CD4-positive, CD25-positive, alpha-beta regulatory T cell (primary cell): Measurements from ENCODE around the gene C19orf85. TPM values are rescaled to one million over a fixed set of nuclear protein-coding genes. Genes with fewer than 3 reads are reported as not detected.
"Not testable (repeated sequence)": the region's sequence is repeated elsewhere in the genome, so short reads cannot be mapped to it uniquely, and the experiment has no call there.

ENCODE experiments used
- ATAC-seq, 2 donors: fragments of 150-1000 bp; cut with Tn5 transposase; one replicate each; pipeline ENCODE4 v1.10.0; 2021; ENCODE audit warnings: low read depth in 2 of 2, moderate number of reproducible peaks in 2 of 2, moderate library complexity in 1 of 2
- DNase-seq, 3 donors: peaks; one replicate each; pipeline versions ENCODE4 v3.0.0 to v3.0.0-alpha.2; 2012 to 2022; ENCODE audit warnings: mixed read lengths in 1 of 3
- H3K27ac ChIP-seq: one replicate; pipeline ENCODE4 v1.7.0; 2013; ENCODE audit warnings: mild to moderate bottlenecking, low read length; ENCODE audit not compliant: insufficient read depth, poor library complexity, severe bottlenecking
- H3K27me3 ChIP-seq: one replicate; pipeline ENCODE4 v1.7.0; 2013; ENCODE audit warnings: low read length; ENCODE audit not compliant: control insufficient read depth, insufficient read depth
- H3K36me3 ChIP-seq: one replicate; pipeline ENCODE4 v1.7.0; 2013; ENCODE audit warnings: mild to moderate bottlenecking, low read length, moderate library complexity; ENCODE audit not compliant: control insufficient read depth, insufficient read depth
- H3K4me1 ChIP-seq: 2 replicates; pipeline ENCODE4 v1.7.0; 2013; ENCODE audit warnings: mild to moderate bottlenecking, low read length; ENCODE audit not compliant: insufficient read depth, control insufficient read depth, poor library complexity, severe bottlenecking
- H3K4me3 ChIP-seq: one replicate; pipeline ENCODE4 v1.7.0; 2013; ENCODE audit warnings: low read depth, mild to moderate bottlenecking, low read length, moderate library complexity
- H3K9me3 ChIP-seq, 2 experiments: 1 replicate in 1 of 2; 2 replicates in 1 of 2; pipeline ENCODE4 v1.7.0; 2013; ENCODE audit warnings: low read length in 2 of 2, mild to moderate bottlenecking in 1 of 2, moderate library complexity in 1 of 2; ENCODE audit not compliant: control insufficient read depth in 2 of 2
- H3K27ac Mint-ChIP-seq, 3 donors: one replicate each; pipeline ENCODE4 v1.8.0; 2020 to 2022; ENCODE audit warnings: mild to moderate bottlenecking in 3 of 3, mixed read lengths in 3 of 3, moderate library complexity in 2 of 3
- H3K27me3 Mint-ChIP-seq: one replicate; pipeline ENCODE4 v1.8.0; 2022; ENCODE audit warnings: mild to moderate bottlenecking, mixed read lengths
- H3K36me3 Mint-ChIP-seq: one replicate; pipeline ENCODE4 v1.8.0; 2020; ENCODE audit warnings: mixed read lengths
- H3K4me1 Mint-ChIP-seq, 4 donors: one replicate each; pipeline ENCODE4 v1.8.0; 2020 to 2022; ENCODE audit warnings: mixed read lengths in 4 of 4, mild to moderate bottlenecking in 1 of 4
- H3K4me3 Mint-ChIP-seq, 4 donors: one replicate each; pipeline ENCODE4 v1.8.0; 2020 to 2022; ENCODE audit warnings: mild to moderate bottlenecking in 4 of 4, mixed read lengths in 4 of 4, moderate library complexity in 3 of 4
- H3K9me3 Mint-ChIP-seq, 7 donors: one replicate each; pipeline ENCODE4 v1.8.0; 2020 to 2022; ENCODE audit warnings: mixed read lengths in 7 of 7, mild to moderate bottlenecking in 3 of 7, moderate library complexity in 2 of 7
- polyA plus RNA-seq, 4 donors: library from polyadenylated mRNA; unstranded; fragments of 300-500 nt; fragmentation: Illumina TruSeq; gene quantifications; one replicate each; pipeline ENCODE4 v1.2.3, GENCODE V29; 2021
- total RNA-seq: library from RNA; stranded (reverse); gene quantifications from one replicate; pipeline ENCODE4 v1.2.3, GENCODE V29; 2022

The C19orf85 gene
- total and polyA plus RNA-seq, 5 donors from 2014 or later, result not detected

DNA sequence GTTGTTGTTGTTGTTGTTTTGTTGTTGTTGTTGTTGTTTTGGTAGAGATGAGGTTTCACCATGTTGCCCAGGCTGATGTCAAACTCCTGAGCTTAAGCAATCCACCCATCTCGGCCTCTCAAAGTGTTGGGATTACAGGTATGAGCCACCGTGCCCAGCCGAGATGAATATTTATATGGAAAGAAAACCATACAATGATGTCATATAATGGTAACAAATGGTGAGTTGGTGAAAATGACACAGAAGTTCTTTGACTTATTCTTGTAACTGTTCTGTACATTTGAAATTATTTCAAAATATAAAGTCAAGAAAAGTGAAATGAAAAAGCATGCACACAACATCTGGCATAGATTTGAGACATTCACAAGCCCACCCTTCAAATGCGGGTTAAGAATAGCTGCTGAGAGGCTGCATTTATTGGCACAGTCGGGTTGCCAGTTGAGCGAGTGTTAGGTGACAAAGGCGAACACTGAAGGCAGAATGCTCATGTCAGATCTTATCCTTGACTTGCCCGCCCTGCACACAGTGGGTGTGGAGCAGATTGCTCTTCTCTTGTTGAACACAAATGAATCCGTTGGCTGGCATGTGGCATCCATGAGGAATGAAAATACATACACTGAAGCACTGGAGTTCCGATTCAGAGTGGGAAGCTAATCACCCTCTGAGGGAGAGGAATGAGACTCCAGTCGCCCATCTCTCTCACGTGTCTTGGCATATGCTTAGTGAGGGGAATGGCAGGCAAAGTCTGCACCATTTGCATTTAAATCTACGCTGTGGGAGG is 41.1 kb downstream of the C19orf85 start:
- Mint-ChIP-seq H3K4me3 (no peak overlapping the region), H3K9me3 (peaks cover 0 to 2% (median 0%) of the 10 kb centered on the region in 7 donors), H3K36me3 (no peaks in the 10 kb centered on the region), H3K27ac (no peak overlapping the region), H3K27me3 (peaks cover 18% of the 10 kb centered on the region), H3K4me1 (peaks cover 0 to 17% (median 5%) of the 10 kb centered on the region in 4 donors)
- Histone ChIP-seq H3K4me3 (no peak overlapping the region), H3K27me3 (peaks cover 2% of the 10 kb centered on the region), H3K27ac (no peak overlapping the region), H3K4me1 (peaks cover 9% of the 10 kb centered on the region), H3K9me3 (no peaks in the 10 kb centered on the region), H3K36me3 (no peaks in the 10 kb centered on the region)
- DNase-seq (no peak), ATAC-seq (no peak)

DNA sequence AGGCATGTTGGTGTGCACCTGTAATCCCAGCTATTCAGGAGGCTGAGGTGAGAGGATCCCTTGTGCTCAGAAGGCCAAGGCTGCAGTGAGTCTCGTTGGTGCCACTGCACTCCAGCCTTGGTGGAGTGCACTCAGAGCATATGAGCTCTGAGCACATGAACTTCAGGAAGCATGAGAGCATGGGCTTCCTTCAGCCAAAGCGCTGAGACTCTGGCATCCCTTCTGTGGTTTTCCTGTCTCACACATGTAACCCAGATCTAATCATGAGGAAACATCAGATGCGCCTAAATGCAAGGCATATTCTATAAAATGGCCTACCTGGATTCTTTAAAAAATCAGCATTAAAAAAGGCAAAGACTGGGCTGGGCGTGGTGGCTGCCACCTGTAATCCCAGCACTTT is 43.3 kb downstream of the C19orf85 start:
- not testable (repeated sequence) for H3K27me3 ChIP-seq, H3K36me3 ChIP-seq, H3K9me3 Mint-ChIP-seq, H3K36me3 Mint-ChIP-seq, H3K4me1 ChIP-seq, H3K4me3 ChIP-seq, H3K27ac ChIP-seq, H3K9me3 ChIP-seq
- peak in 1 of 2 donors; percentile 60 for ATAC-seq
- Mint-ChIP-seq H3K27ac (peak overlapping the region in 1 of 3 donors; percentile 38), H3K4me3 (peak overlapping the region in 2 of 4 donors; percentile 26 to 63), H3K27me3 (peaks cover 20% of the 10 kb centered on the region), H3K4me1 (peaks cover 0 to 21% (median 5%) of the 10 kb centered on the region in 4 donors)
- peak in 1 of 3 donors; percentile 34 for DNase-seq

DNA sequence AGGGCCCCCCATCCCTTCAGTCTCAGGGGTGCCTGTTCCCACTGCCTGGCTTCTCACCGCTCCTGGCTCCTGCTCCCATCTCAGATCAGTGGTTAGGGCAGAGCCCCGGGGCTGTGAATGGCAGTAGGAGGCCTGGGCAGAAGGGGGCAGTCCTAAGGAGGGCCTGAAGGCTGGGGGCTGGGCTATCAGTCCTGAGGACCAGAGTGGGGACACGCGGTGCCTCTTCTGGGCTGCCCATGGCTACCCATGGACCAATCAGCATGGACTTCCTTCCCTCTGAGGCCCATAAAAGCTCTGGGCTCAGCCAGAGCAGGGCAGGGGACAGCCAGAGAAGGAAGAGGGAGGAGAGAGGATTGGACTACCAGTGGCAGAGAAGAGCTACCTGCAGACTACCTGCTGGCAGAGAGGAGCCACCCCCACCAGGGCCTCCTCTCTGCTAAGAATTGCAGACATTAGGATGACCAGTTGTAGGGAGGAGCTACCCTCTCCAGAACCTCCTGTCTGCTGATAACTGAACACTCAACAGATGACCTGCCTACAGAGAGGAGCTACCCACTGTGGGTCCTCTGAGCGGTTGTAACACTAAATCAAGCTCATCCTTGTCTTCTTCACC is 44.8 kb downstream of the C19orf85 start:
- peaks cover 9% of the 10 kb centered on the region for H3K4me1 ChIP-seq
- H3K27ac Mint-ChIP-seq, result no peak overlapping the region
- H3K4me3 Mint-ChIP-seq, result no peak overlapping the region
- H3K9me3 ChIP-seq, result no peaks in the 10 kb centered on the region
- peaks cover 21% of the 10 kb centered on the region for H3K27me3 Mint-ChIP-seq
- no peak overlapping the region for H3K27ac ChIP-seq
- H3K9me3 Mint-ChIP-seq, result peaks cover 0 to 1% (median 0%) of the 10 kb centered on the region in 7 donors
- no peaks in the 10 kb centered on the region for H3K36me3 ChIP-seq
- no peak for DNase-seq
- no peak for ATAC-seq
- peaks cover 2% of the 10 kb centered on the region for H3K27me3 ChIP-seq
- H3K36me3 Mint-ChIP-seq, result no peaks in the 10 kb centered on the region
- peaks cover 0 to 21% (median 5%) of the 10 kb centered on the region in 4 donors for H3K4me1 Mint-ChIP-seq
- H3K4me3 ChIP-seq, result no peak overlapping the region

DNA sequence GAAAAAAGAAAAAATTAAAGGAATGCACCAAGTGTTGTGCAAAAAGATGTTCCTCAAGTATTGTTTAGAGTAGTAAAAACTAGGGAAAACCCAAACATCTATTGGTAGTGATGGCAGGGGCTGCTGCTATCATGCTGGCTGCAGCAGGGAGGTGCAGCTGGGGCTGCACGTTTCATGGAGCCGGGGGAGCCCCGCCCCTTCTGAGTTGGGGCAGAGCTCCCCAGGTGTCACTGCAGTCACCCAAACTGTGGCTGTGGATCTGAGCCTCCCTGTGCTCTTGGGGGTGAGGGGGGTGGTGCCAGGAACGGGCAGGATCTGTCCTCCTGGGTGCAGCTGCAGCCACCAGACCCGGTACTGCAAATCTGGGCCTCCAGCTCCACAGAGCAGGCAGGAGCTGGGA is 45.4 kb downstream of the C19orf85 start:
- H3K4me1 ChIP-seq, result peaks cover 9% of the 10 kb centered on the region
- H3K36me3 Mint-ChIP-seq, result no peaks in the 10 kb centered on the region
- H3K27me3 ChIP-seq, result no peaks in the 10 kb centered on the region
- no peak overlapping the region for H3K27ac ChIP-seq
- no peak overlapping the region for H3K4me3 Mint-ChIP-seq
- no peaks in the 10 kb centered on the region for H3K36me3 ChIP-seq
- H3K4me3 ChIP-seq, result no peak overlapping the region
- peaks cover 0 to 2% (median 0%) of the 10 kb centered on the region in 7 donors for H3K9me3 Mint-ChIP-seq
- H3K4me1 Mint-ChIP-seq, result peaks cover 0 to 21% (median 5%) of the 10 kb centered on the region in 4 donors
- ATAC-seq (no peak), DNase-seq (no peak)
- no peak overlapping the region for H3K27ac Mint-ChIP-seq
- no peaks in the 10 kb centered on the region for H3K9me3 ChIP-seq
- peaks cover 25% of the 10 kb centered on the region for H3K27me3 Mint-ChIP-seq

DNA sequence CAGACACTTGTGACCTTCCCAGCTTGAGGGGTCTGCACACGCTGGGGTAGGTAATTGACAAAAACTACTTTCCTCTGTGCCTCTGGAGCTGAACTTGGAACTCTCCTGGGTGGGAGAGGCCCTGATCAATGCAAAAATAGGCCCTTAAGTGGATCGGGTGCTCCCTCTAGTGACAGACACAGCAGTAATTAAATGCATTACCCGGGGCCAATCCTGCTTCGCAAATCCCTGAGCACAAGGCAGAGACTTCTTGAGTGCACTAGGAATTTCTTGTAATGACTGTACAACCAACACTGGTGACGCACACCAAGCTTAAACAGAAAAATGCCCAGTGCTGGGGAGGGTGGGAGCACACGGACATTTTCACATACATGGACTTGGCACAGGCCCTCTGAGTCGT is 46.4 kb downstream of the C19orf85 start:
- H3K27ac Mint-ChIP-seq, result no peak overlapping the region
- Histone ChIP-seq H3K9me3 (no peaks in the 10 kb centered on the region), H3K27ac (no peak overlapping the region), H3K4me3 (no peak overlapping the region), H3K27me3 (no peaks in the 10 kb centered on the region), H3K36me3 (no peaks in the 10 kb centered on the region), H3K4me1 (peaks cover 9% of the 10 kb centered on the region)
- DNase-seq, result peak; percentile 26 to 71 (median 52)
- peaks cover 22% of the 10 kb centered on the region for H3K27me3 Mint-ChIP-seq
- ATAC-seq, result peak in 1 of 2 donors; percentile 68
- H3K36me3 Mint-ChIP-seq, result no peaks in the 10 kb centered on the region
- H3K4me3 Mint-ChIP-seq, result no peak overlapping the region
- peaks cover 0 to 2% (median 0%) of the 10 kb centered on the region in 7 donors for H3K9me3 Mint-ChIP-seq
- H3K4me1 Mint-ChIP-seq, result peaks cover 0 to 21% (median 5%) of the 10 kb centered on the region in 4 donors

Other genes starting within 250 kb of the C19orf85 start
- gene TMEM86B, start 236.0 kb downstream of the C19orf85 start, total RNA-seq, result 13.3 TPM
- gene TMEM86B, start 236.0 kb downstream of the C19orf85 start, polyA plus RNA-seq, result under 1 TPM in 3 of 4 donors, not detected in 1; 0.25 to 0.83 (median 0.49) TPM
- 168 TPM for gene PPP6R1, start 205.7 kb downstream of the C19orf85 start, total RNA-seq
- gene PPP6R1, start 205.7 kb downstream of the C19orf85 start, polyA plus RNA-seq, result 10 to 100 TPM; 38.9 to 58.2 (median 44.0) TPM
- 15.8 TPM for gene HSPBP1, start 184.6 kb downstream of the C19orf85 start, total RNA-seq
- 10 to 100 TPM; 30.2 to 37.2 (median 35.1) TPM for gene HSPBP1, start 184.6 kb downstream of the C19orf85 start, polyA plus RNA-seq
- 1.5 TPM for gene BRSK1, start 180.8 kb downstream of the C19orf85 start, total RNA-seq
- not detected for gene BRSK1, start 180.8 kb downstream of the C19orf85 start, polyA plus RNA-seq
- 2.1 TPM for gene TMEM150B, start 139.4 kb downstream of the C19orf85 start, total RNA-seq
- not detected for gene TMEM150B, start 139.4 kb downstream of the C19orf85 start, polyA plus RNA-seq
- 69.6 TPM for gene KMT5C, start 124.9 kb downstream of the C19orf85 start, total RNA-seq
- gene KMT5C, start 124.9 kb downstream of the C19orf85 start, polyA plus RNA-seq, result 1 to 10 TPM in 3 of 4 donors, under 1 TPM in 1; 0.98 to 1.6 (median 1.2) TPM
- gene COX6B2, start 110.0 kb downstream of the C19orf85 start, total RNA-seq, result 0.57 TPM
- not detected for gene COX6B2, start 110.0 kb downstream of the C19orf85 start, polyA plus RNA-seq
- gene GARIN5B, start 101.5 kb downstream of the C19orf85 start, total RNA-seq, result not detected
- not detected for gene GARIN5B, start 101.5 kb downstream of the C19orf85 start, polyA plus RNA-seq
- not detected for gene IL11, start 94.3 kb downstream of the C19orf85 start, total RNA-seq
- not detected for gene IL11, start 94.3 kb downstream of the C19orf85 start, polyA plus RNA-seq
- not detected for gene TMEM190, start 87.9 kb downstream of the C19orf85 start, total RNA-seq
- gene TMEM190, start 87.9 kb downstream of the C19orf85 start, polyA plus RNA-seq, result not detected
- 15.9 TPM for gene TMEM238, start 80.5 kb downstream of the C19orf85 start, total RNA-seq
- 1 to 10 TPM in 2 of 4 donors, under 1 TPM in 2; 0.42 to 1.3 (median 0.79) TPM for gene TMEM238, start 80.5 kb downstream of the C19orf85 start, polyA plus RNA-seq
- 2,934 TPM for gene RPL28, start 78.8 kb downstream of the C19orf85 start, total RNA-seq
- 100 to 1,000 TPM; 527 to 727 (median 674) TPM for gene RPL28, start 78.8 kb downstream of the C19orf85 start, polyA plus RNA-seq
- 92.9 TPM for gene UBE2S, start 57.0 kb downstream of the C19orf85 start, total RNA-seq
- 10 to 100 TPM; 24.9 to 38.8 (median 33.2) TPM for gene UBE2S, start 57.0 kb downstream of the C19orf85 start, polyA plus RNA-seq
- not detected for gene SHISA7, start 21.5 kb downstream of the C19orf85 start, total RNA-seq
- not detected for gene SHISA7, start 21.5 kb downstream of the C19orf85 start, polyA plus RNA-seq
- 6.3 TPM for gene ISOC2, start 3.1 kb downstream of the C19orf85 start, total RNA-seq
- gene ISOC2, start 3.1 kb downstream of the C19orf85 start, polyA plus RNA-seq, result 10 to 100 TPM; 24.7 to 34.1 (median 28.1) TPM
- gene ZNF628, start 11.9 kb upstream of the C19orf85 start, total RNA-seq, result 23.9 TPM
- gene ZNF628, start 11.9 kb upstream of the C19orf85 start, polyA plus RNA-seq, result under 1 TPM; 0.05 to 0.22 (median 0.09) TPM
- 9.2 TPM for gene NAT14, start 20.4 kb upstream of the C19orf85 start, total RNA-seq
- 1 to 10 TPM; 3.3 to 5.1 (median 4.1) TPM for gene NAT14, start 20.4 kb upstream of the C19orf85 start, polyA plus RNA-seq
- 0.27 TPM for gene SSC5D, start 23.7 kb upstream of the C19orf85 start, total RNA-seq
- gene SSC5D, start 23.7 kb upstream of the C19orf85 start, polyA plus RNA-seq, result not detected
- not detected for gene SBK2, start 72.4 kb upstream of the C19orf85 start, total RNA-seq
- not detected for gene SBK2, start 72.4 kb upstream of the C19orf85 start, polyA plus RNA-seq
- gene SBK3, start 80.8 kb upstream of the C19orf85 start, total RNA-seq, result not detected
- gene SBK3, start 80.8 kb upstream of the C19orf85 start, polyA plus RNA-seq, result not detected
- gene ZNF579, start 116.1 kb upstream of the C19orf85 start, total RNA-seq, result 4.2 TPM
- under 1 TPM in 3 of 4 donors, not detected in 1; 0.13 to 0.24 (median 0.14) TPM for gene ZNF579, start 116.1 kb upstream of the C19orf85 start, polyA plus RNA-seq
- 13.0 TPM for gene FIZ1, start 134.8 kb upstream of the C19orf85 start, total RNA-seq
- gene FIZ1, start 134.8 kb upstream of the C19orf85 start, polyA plus RNA-seq, result 1 to 10 TPM; 1.3 to 3.5 (median 1.5) TPM
- gene ZNF524, start 135.5 kb upstream of the C19orf85 start, total RNA-seq, result 13.7 TPM
- 10 to 100 TPM; 38.5 to 53.7 (median 44.5) TPM for gene ZNF524, start 135.5 kb upstream of the C19orf85 start, polyA plus RNA-seq
- 12.8 TPM for gene ZNF865, start 140.9 kb upstream of the C19orf85 start, total RNA-seq
- gene ZNF865, start 140.9 kb upstream of the C19orf85 start, polyA plus RNA-seq, result under 1 TPM; 0.05 to 0.13 (median 0.10) TPM
- 11.1 TPM for gene ZNF784, start 159.8 kb upstream of the C19orf85 start, total RNA-seq
- gene ZNF784, start 159.8 kb upstream of the C19orf85 start, polyA plus RNA-seq, result 1 to 10 TPM; 1.0 to 2.4 (median 1.6) TPM
- 30.8 TPM for gene ZNF580, start 176.3 kb upstream of the C19orf85 start, total RNA-seq
- gene ZNF580, start 176.3 kb upstream of the C19orf85 start, polyA plus RNA-seq, result 10 to 100 TPM; 14.3 to 18.9 (median 16.0) TPM
- gene ZNF581, start 178.9 kb upstream of the C19orf85 start, total RNA-seq, result 23.7 TPM
- 10 to 100 TPM; 26.5 to 36.6 (median 35.1) TPM for gene ZNF581, start 178.9 kb upstream of the C19orf85 start, polyA plus RNA-seq
- 0.99 TPM for gene CCDC106, start 183.5 kb upstream of the C19orf85 start, total RNA-seq
- gene CCDC106, start 183.5 kb upstream of the C19orf85 start, polyA plus RNA-seq, result 1 to 10 TPM in 1 of 4 donors, under 1 TPM in 3; 0.22 to 1.0 (median 0.51) TPM
- 283 TPM for gene U2AF2, start 190.3 kb upstream of the C19orf85 start, total RNA-seq
- 1 to 10 TPM; 7.2 to 9.3 (median 8.2) TPM for gene U2AF2, start 190.3 kb upstream of the C19orf85 start, polyA plus RNA-seq
- gene EPN1, start 210.5 kb upstream of the C19orf85 start, total RNA-seq, result 46.1 TPM
- 1 to 10 TPM; 6.3 to 8.3 (median 7.6) TPM for gene EPN1, start 210.5 kb upstream of the C19orf85 start, polyA plus RNA-seq